ENCODE data around the gene UFC1. TPM values are rescaled to one million over a fixed set of nuclear protein-coding genes. Genes with fewer than 3 reads are reported as not detected.

UFC1 gene
- total RNA-seq, 1 donor from 2014 or later, result 59.6 TPM

GRCh38 chr1:161131523-161132409 lies 22.0 kb upstream of the UFC1 start:
- DNase-seq (ENCODE audit: low read depth), result no peak
- Histone ChIP-seq H3K4me3 (ENCODE audit: low read depth, low read length) (peak overlapping the region; percentile 92), H3K27me3 (ENCODE audit: control insufficient read depth, insufficient read depth, low read length) (no peaks in the 10 kb centered on the region), H3K36me3 (ENCODE audit: control insufficient read depth, insufficient read depth, low read length) (no peaks in the 10 kb centered on the region)
- no peak for TF ChIP-seq CTCF (IDR thresholded peaks at IDR 0.05; ENCODE audit: insufficient read depth, low read length, poor library complexity, severe bottlenecking)

- peak; percentile 89 for DNase-seq (ENCODE audit: low read depth)
- no peak for TF ChIP-seq CTCF (IDR thresholded peaks at IDR 0.05; ENCODE audit: insufficient read depth, low read length, poor library complexity, severe bottlenecking)
- H3K27me3 ChIP-seq (ENCODE audit: control insufficient read depth, insufficient read depth, low read length), result no peaks in the 10 kb centered on the region
- H3K36me3 ChIP-seq (ENCODE audit: control insufficient read depth, insufficient read depth, low read length), result no peaks in the 10 kb centered on the region
- peak within 1 kb of the TSS; percentile 92 for H3K4me3 ChIP-seq (ENCODE audit: low read depth, low read length)
Observed at GRCh38 chr1:161132410-161133219, 21.2 kb upstream of the UFC1 start, which contains the start of gene DEDD. DEDD (minus strand) TSS chr1:161132667; CDS start chr1:161124462, 8,205 bp downstream.

GRCh38 chr1:161133220-161133740 lies 20.5 kb upstream of the UFC1 start:
- Histone ChIP-seq H3K36me3 (ENCODE audit: control insufficient read depth, insufficient read depth, low read length) (no peaks in the 10 kb centered on the region), H3K4me3 (ENCODE audit: low read depth, low read length) (peak overlapping the region; percentile 92), H3K27me3 (ENCODE audit: control insufficient read depth, insufficient read depth, low read length) (no peaks in the 10 kb centered on the region)
- DNase-seq (ENCODE audit: low read depth), result no peak
- no peak for TF ChIP-seq CTCF (IDR thresholded peaks at IDR 0.05; ENCODE audit: insufficient read depth, low read length, poor library complexity, severe bottlenecking)

- Histone ChIP-seq H3K4me3 (ENCODE audit: low read depth, low read length) (no peak overlapping the region), H3K27me3 (ENCODE audit: control insufficient read depth, insufficient read depth, low read length) (no peaks in the 10 kb centered on the region), H3K36me3 (ENCODE audit: control insufficient read depth, insufficient read depth, low read length) (no peaks in the 10 kb centered on the region)
- no peak for TF ChIP-seq CTCF (IDR thresholded peaks at IDR 0.05; ENCODE audit: insufficient read depth, low read length, poor library complexity, severe bottlenecking)
- no peak for DNase-seq (ENCODE audit: low read depth)
Observed at GRCh38 chr1:161137881-161138280, 15.9 kb upstream of the UFC1 start.

GRCh38 chr1:161138431-161138830 lies 15.3 kb upstream of the UFC1 start:
- TF ChIP-seq CTCF (IDR thresholded peaks at IDR 0.05; ENCODE audit: insufficient read depth, low read length, poor library complexity, severe bottlenecking), result no peak
- no peaks in the 10 kb centered on the region for H3K27me3 ChIP-seq (ENCODE audit: control insufficient read depth, insufficient read depth, low read length)
- H3K36me3 ChIP-seq (ENCODE audit: control insufficient read depth, insufficient read depth, low read length), result no peaks in the 10 kb centered on the region
- no peak for DNase-seq (ENCODE audit: low read depth)
- no peak overlapping the region for H3K4me3 ChIP-seq (ENCODE audit: low read depth, low read length)
